GM21576 (cell line): ENCODE data around the gene HYLS1.

Experiments
- ATAC-seq: cut with Tn5 transposase; IDR thresholded peaks from one replicate; pipeline ENCODE4 v1.9.1; 2021; ENCODE audit warnings: mild to moderate bottlenecking, moderate library complexity; ENCODE audit not compliant: unreplicated experiment

The HYLS1 gene

GRCh38 chr11:125948278-125949051 is 61.0 kb downstream of the HYLS1 start:
- ATAC-seq: no peak

GRCh38 chr11:125949271-125950177 is 62.1 kb downstream of the HYLS1 start:
- no peak for ATAC-seq

GRCh38 chr11:125950178-125950490 is 62.7 kb downstream of the HYLS1 start:
- no peak for ATAC-seq
